Amygdala (tissue), 56 donors: ENCODE data around the gene DAB2.
A peak's percentile ranks its signal among the peaks of the same experiment; 100 is the strongest.
"Not testable (repeated sequence)": the region's sequence is repeated elsewhere in the genome, so short reads cannot be mapped to it uniquely, and the experiment has no call there.

Experiments used
- DNase-seq, 56 donors: peaks; one replicate each; lab custom pipeline; 2025; lab: John Stamatoyannopoulos, UW

Gene DAB2

GRCh38 chr5:39353717-39354399 is 70.9 kb downstream of the DAB2 start:
- no peak for DNase-seq

GRCh38 chr5:39352951-39353350 is 71.8 kb downstream of the DAB2 start:
- peak in 1 of 56 donors; percentile 4 for DNase-seq

GRCh38 chr5:39352170-39352569 is 72.6 kb downstream of the DAB2 start:
- no peak for DNase-seq

- no peak for DNase-seq
Observed at GRCh38 chr5:39349484-39349883, 75.3 kb downstream of the DAB2 start.

GRCh38 chr5:39342460-39342859 is 82.3 kb downstream of the DAB2 start:
- no peak for DNase-seq

- no peak for DNase-seq
Observed at GRCh38 chr5:39341896-39342295, 82.9 kb downstream of the DAB2 start.

- DNase-seq: no peak
Observed at GRCh38 chr5:39340506-39340905, 84.3 kb downstream of the DAB2 start.

GRCh38 chr5:39337252-39337915 is 87.4 kb downstream of the DAB2 start:
- no peak for DNase-seq

- DNase-seq: not testable (repeated sequence)
Observed at GRCh38 chr5:39334296-39334695, 90.5 kb downstream of the DAB2 start.

- no peak for DNase-seq
Observed at GRCh38 chr5:39333104-39333503, 91.7 kb downstream of the DAB2 start.

GRCh38 chr5:39331861-39332381 is 92.9 kb downstream of the DAB2 start:
- DNase-seq: no peak

GRCh38 chr5:39328731-39329130 is 96.0 kb downstream of the DAB2 start:
- no peak for DNase-seq

GRCh38 chr5:39323542-39323941 is 101.2 kb downstream of the DAB2 start:
- DNase-seq: no peak
